WTC11 (cell line): Measurements from ENCODE around the gene TPRKB. TPM values are rescaled to one million over a fixed set of nuclear protein-coding genes. Genes with fewer than 3 reads are reported as not detected.

Experiments
- ATAC-seq: fragments of 200-7000 bp; cut with Tn5 transposase; 2 replicates; pipeline ENCODE4 v1.10.0; 2021; ENCODE audit warnings: mild to moderate bottlenecking, moderate library complexity
- Bru-seq: library from RNA; stranded (reverse); fragments of 400-500 nt; gene quantifications from one replicate; lab custom pipeline; 2021; lab: Mats Ljungman, UMichigan
- CTCF ChIA-PET: fragments of 300-600 bp; sonication (Branson Sonifier 250); formaldehyde crosslinking; loops from one replicate; lab custom pipeline; 2021; ENCODE audit warnings: antibody characterized with exemption; lab: Charles Lee
- POLR2A ChIA-PET: fragments of 350-600 bp; sonication (Branson Sonifier 250); formaldehyde crosslinking; loops from one replicate; lab custom pipeline; 2021; ENCODE audit warnings: antibody characterized with exemption; lab: Charles Lee
- DNase-seq: peaks from one replicate; pipeline ENCODE4 v3.0.0; 2021; ENCODE audit warnings: low spot score
- H3K27ac Mint-ChIP-seq: 2 replicates; pipeline ENCODE4 v1.8.0; 2021; ENCODE audit warnings: mixed read lengths
- H3K27me3 Mint-ChIP-seq: 2 replicates; pipeline ENCODE4 v1.8.0; 2021; ENCODE audit warnings: low read depth, mild to moderate bottlenecking, moderate library complexity, mixed read lengths
- H3K36me3 Mint-ChIP-seq: 2 replicates; pipeline ENCODE4 v1.8.0; 2021; ENCODE audit warnings: mixed read lengths
- H3K4me1 Mint-ChIP-seq: 2 replicates; pipeline ENCODE4 v1.8.0; 2022; ENCODE audit warnings: mixed read lengths
- H3K4me3 Mint-ChIP-seq: 2 replicates; pipeline ENCODE4 v1.8.0; 2021; ENCODE audit warnings: mild to moderate bottlenecking, moderate library complexity, mixed read lengths
- H3K9me3 Mint-ChIP-seq: 2 replicates; pipeline ENCODE4 v1.8.0; 2021; ENCODE audit warnings: mixed read lengths
- FOXK1 ChIP-seq: sonication (generic); formaldehyde crosslinking; IDR thresholded peaks from 2 replicates; pipeline ENCODE4 v1.8.0; 2022; ENCODE audit warnings: mild to moderate bottlenecking, moderate library complexity, missing genetic modification reagents
- FOXP1 ChIP-seq: sonication (generic); formaldehyde crosslinking; IDR thresholded peaks from 2 replicates; pipeline ENCODE4 v1.8.0; 2022; ENCODE audit warnings: missing genetic modification reagents, mild to moderate bottlenecking, moderate library complexity, borderline replicate concordance
- GABPB1 ChIP-seq: sonication (generic); formaldehyde crosslinking; IDR thresholded peaks from 2 replicates; pipeline ENCODE4 v1.8.1; 2023; ENCODE audit warnings: mild to moderate bottlenecking, missing genetic modification reagents
- JAZF1 ChIP-seq: fragments of 250-450 bp; sonication (Bioruptor Pico); IDR thresholded peaks from 2 replicates; pipeline ENCODE4 v1.9.0; 2021; ENCODE audit warnings: moderate library complexity, mild to moderate bottlenecking, inconsistent platforms
- KAT7 ChIP-seq: sonication (generic); formaldehyde crosslinking; IDR thresholded peaks from 2 replicates; pipeline ENCODE4 v1.8.1; 2023; ENCODE audit warnings: missing genetic modification reagents, mild to moderate bottlenecking, borderline replicate concordance
- OVOL2 ChIP-seq: fragments of 250-450 bp; sonication (Bioruptor Pico); IDR thresholded peaks from 2 replicates; pipeline ENCODE4 v1.9.0; 2021; ENCODE audit warnings: mild to moderate bottlenecking, borderline replicate concordance
- SMAD3 ChIP-seq: sonication (generic); formaldehyde crosslinking; IDR thresholded peaks from 2 replicates; pipeline ENCODE4 v1.8.0; 2022; ENCODE audit warnings: missing genetic modification reagents, mild to moderate bottlenecking, borderline replicate concordance
- SP1 ChIP-seq: sonication (generic); formaldehyde crosslinking; conservative IDR thresholded peaks from 2 replicates; pipeline ENCODE4 v1.8.1; 2022; ENCODE audit warnings: missing genetic modification reagents
- TEAD1 ChIP-seq: sonication (generic); formaldehyde crosslinking; IDR thresholded peaks from 2 replicates; pipeline ENCODE4 v1.8.0; 2022; ENCODE audit warnings: mild to moderate bottlenecking, missing genetic modification reagents
- TEAD4 ChIP-seq: sonication (generic); formaldehyde crosslinking; IDR thresholded peaks from 2 replicates; pipeline ENCODE4 v1.8.0; 2022; ENCODE audit warnings: mild to moderate bottlenecking, missing genetic modification reagents
- ZNF138 ChIP-seq: sonication (generic); formaldehyde crosslinking; conservative IDR thresholded peaks from 2 replicates; pipeline ENCODE4 v1.8.1; 2022; ENCODE audit warnings: mild to moderate bottlenecking, moderate library complexity, missing genetic modification reagents
- ZNF232 ChIP-seq: sonication (generic); formaldehyde crosslinking; IDR thresholded peaks from 2 replicates; pipeline ENCODE4 v1.8.0; 2022; ENCODE audit warnings: mild to moderate bottlenecking, missing genetic modification reagents
- ZNF263 ChIP-seq: sonication (generic); formaldehyde crosslinking; IDR thresholded peaks from 2 replicates; pipeline ENCODE4 v1.8.1; 2022; ENCODE audit warnings: low read depth, mild to moderate bottlenecking, moderate library complexity, missing genetic modification reagents
- ZNF317 ChIP-seq: sonication (generic); formaldehyde crosslinking; IDR thresholded peaks from 2 replicates; pipeline ENCODE4 v1.8.1; 2023; ENCODE audit warnings: low read depth, mild to moderate bottlenecking, moderate library complexity, missing genetic modification reagents, borderline replicate concordance
- ZNF396 ChIP-seq: fragments of 250-450 bp; sonication (Bioruptor Pico); IDR thresholded peaks from 2 replicates; pipeline ENCODE4 v1.8.0; 2021; ENCODE audit warnings: mild to moderate bottlenecking, moderate library complexity, borderline replicate concordance
- ZNF423 ChIP-seq: fragments of 250-450 bp; sonication (Bioruptor Pico); IDR thresholded peaks from 2 replicates; pipeline ENCODE4 v2.1.2; 2022; ENCODE audit warnings: mild to moderate bottlenecking, moderate library complexity
- ZNF671 ChIP-seq: fragments of 250-450 bp; sonication (Bioruptor Pico); IDR thresholded peaks from 2 replicates; pipeline ENCODE4 v1.8.0; 2021; ENCODE audit warnings: mild to moderate bottlenecking
- long read RNA-seq, 3 experiments: library from RNA in 1 of 3; library from capped mRNA in 1 of 3; library from polyadenylated mRNA in 1 of 3; unstranded in 2 of 3; stranded (forward) in 1 of 3; transcript quantifications; one replicate each; pipeline ENCODE4 v2.0.0, GENCODE V29; 2021
- total RNA-seq: library from RNA; stranded (reverse); gene quantifications from 3 replicates; pipeline ENCODE4 v1.2.3, GENCODE V29; 2021
- TF ChIP-seq, protein P1 (sequence below): fragments of 250-450 bp; sonication (Bioruptor Pico); IDR thresholded peaks from 2 replicates; pipeline ENCODE4 v2.1.2; 2022; ENCODE audit warnings: mild to moderate bottlenecking, moderate library complexity
- TF ChIP-seq, protein P2 (sequence below): fragments of 250-450 bp; sonication (Bioruptor Pico); IDR thresholded peaks from 2 replicates; pipeline ENCODE4 v1.8.0; 2021; ENCODE audit warnings: mild to moderate bottlenecking
- TF ChIP-seq, protein P3 (sequence below): fragments of 250-450 bp; sonication (Bioruptor Pico); IDR thresholded peaks from 2 replicates; pipeline ENCODE4 v1.9.0; 2021; ENCODE audit warnings: mild to moderate bottlenecking
- TF ChIP-seq, protein P4 (sequence below): sonication (generic); formaldehyde crosslinking; IDR thresholded peaks from 2 replicates; pipeline ENCODE4 v1.8.0; 2022; ENCODE audit warnings: missing genetic modification reagents
- TF ChIP-seq, protein P5 (sequence below): sonication (generic); formaldehyde crosslinking; IDR thresholded peaks from 2 replicates; pipeline ENCODE4 v1.8.1; 2022; ENCODE audit warnings: low read depth, missing genetic modification reagents, borderline replicate concordance

TPRKB gene
- total RNA-seq: 27.3 to 30.6 TPM (median 29.8 TPM) in 3 replicates
- percentile 85 among the genes with signal in this experiment for Bru-seq, nascent RNA
- long read RNA-seq, experiment 1, transcript TPRKB-201 (5 exons, 748 nt): major isoform, 21 of 82 reads
- long read RNA-seq, experiment 1, partial matches to known transcripts: 23 of 82 reads
- long read RNA-seq, experiment 1, other reads (novel, unspliced or antisense): 33 of 82 reads
- long read RNA-seq, experiment 2, transcript TPRKB-201 (5 exons, 748 nt): major isoform, 9 of 73 reads
- long read RNA-seq, experiment 2, partial matches to known transcripts: 46 of 73 reads
- long read RNA-seq, experiment 2, other reads (novel, unspliced or antisense): 15 of 73 reads
- long read RNA-seq, experiment 3, partial matches to known transcripts: 7 of 21 reads
- long read RNA-seq, experiment 3, other reads (novel, unspliced or antisense): 5 of 21 reads

DNA sequence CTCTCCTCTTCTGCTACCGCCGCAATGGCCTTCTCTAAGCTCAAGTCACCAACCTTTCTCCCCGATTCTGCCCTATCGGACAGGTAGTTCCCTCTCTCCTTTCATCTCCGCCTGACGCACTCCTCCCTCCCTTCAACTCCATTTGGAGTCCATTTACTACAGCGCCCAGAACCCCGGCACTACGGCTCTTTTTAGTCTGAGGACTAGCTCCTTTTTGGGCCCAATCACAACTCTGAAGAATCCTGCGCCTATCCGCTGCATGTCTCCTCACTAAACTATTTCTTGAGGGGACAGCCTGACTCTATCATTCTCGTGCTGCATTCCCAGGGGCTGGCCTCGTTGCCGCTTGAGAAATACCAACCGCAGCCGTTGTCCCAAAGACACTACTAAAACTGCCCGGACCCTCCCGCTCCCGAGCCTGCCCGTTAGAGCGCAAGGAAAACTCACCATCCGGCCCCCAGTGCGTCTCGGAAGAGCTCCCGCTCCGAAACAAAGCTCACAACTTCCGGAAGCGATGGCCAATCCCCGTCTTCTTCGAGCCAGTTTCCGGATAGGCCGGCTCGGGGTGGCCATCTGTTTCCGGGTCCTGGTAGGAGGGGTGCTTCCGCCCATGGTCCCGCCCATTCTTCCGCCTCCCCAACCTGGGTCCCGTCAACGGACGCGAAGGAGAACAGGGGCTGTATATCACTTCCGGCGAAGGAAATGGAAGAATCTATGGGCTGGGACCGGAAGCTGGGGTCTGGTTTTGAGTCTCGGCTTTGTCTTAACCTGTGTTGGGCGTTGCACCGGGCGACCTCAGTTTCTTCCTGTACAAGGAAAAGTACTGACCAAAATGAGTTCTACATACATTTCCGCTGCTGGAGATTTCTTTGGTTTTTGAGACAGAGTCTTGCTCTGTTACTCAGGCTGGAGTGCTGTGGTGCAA, at the start of gene TPRKB:
TPRKB (minus strand) TSS at position 491 of the 925 bp plus-strand sequence. CDS start 2,776 bp downstream, outside the sequence.
- H3K9me3 Mint-ChIP-seq: peaks cover 13% of the 10 kb centered on the region
- CTCF ChIA-PET: interaction anchor here (1.0 to 1.6 kb wide), 6 partner anchors 10 to 383 kb away, joined by 3 to 11 read pairs (median 5); partner anchors contain the start of gene STAMBP
- peak; percentile 98 for ATAC-seq
- TF ChIP-seq, protein P1, sequence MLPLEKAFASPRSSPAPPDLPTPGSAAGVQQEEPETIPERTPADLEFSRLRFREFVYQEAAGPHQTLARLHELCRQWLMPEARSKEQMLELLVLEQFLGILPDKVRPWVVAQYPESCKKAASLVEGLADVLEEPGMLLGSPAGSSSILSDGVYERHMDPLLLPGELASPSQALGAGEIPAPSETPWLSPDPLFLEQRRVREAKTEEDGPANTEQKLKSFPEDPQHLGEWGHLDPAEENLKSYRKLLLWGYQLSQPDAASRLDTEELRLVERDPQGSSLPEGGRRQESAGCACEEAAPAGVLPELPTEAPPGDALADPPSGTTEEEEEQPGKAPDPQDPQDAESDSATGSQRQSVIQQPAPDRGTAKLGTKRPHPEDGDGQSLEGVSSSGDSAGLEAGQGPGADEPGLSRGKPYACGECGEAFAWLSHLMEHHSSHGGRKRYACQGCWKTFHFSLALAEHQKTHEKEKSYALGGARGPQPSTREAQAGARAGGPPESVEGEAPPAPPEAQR (CRISPR knock-in tag): peak; percentile 89
- TF ChIP-seq, protein P2, sequence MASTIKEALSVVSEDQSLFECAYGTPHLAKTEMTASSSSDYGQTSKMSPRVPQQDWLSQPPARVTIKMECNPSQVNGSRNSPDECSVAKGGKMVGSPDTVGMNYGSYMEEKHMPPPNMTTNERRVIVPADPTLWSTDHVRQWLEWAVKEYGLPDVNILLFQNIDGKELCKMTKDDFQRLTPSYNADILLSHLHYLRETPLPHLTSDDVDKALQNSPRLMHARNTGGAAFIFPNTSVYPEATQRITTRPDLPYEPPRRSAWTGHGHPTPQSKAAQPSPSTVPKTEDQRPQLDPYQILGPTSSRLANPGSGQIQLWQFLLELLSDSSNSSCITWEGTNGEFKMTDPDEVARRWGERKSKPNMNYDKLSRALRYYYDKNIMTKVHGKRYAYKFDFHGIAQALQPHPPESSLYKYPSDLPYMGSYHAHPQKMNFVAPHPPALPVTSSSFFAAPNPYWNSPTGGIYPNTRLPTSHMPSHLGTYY (CRISPR knock-in tag): peak; percentile 5; the same call in 1 of the 2 replicates
- TF ChIP-seq ZNF317 (CRISPR knock-in tag): no peak
- TF ChIP-seq, protein P3, sequence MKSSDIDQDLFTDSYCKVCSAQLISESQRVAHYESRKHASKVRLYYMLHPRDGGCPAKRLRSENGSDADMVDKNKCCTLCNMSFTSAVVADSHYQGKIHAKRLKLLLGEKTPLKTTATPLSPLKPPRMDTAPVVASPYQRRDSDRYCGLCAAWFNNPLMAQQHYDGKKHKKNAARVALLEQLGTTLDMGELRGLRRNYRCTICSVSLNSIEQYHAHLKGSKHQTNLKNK (CRISPR knock-in tag): no peak
- TF ChIP-seq KAT7 (CRISPR knock-in tag): no peak
- no peak for TF ChIP-seq OVOL2
- TF ChIP-seq ZNF263 (CRISPR knock-in tag): no peak
- TF ChIP-seq FOXK1 (CRISPR knock-in tag): peak; percentile 85
- TF ChIP-seq SMAD3 (CRISPR knock-in tag): no peak
- no peak for TF ChIP-seq TEAD1 (CRISPR knock-in tag)
- peak; percentile 59; the same call in 1 of the 2 replicates for TF ChIP-seq ZNF423 (CRISPR knock-in tag)
- peak; percentile 87; the same call in 1 of the 2 replicates for TF ChIP-seq ZNF396
- TF ChIP-seq, protein P4, sequence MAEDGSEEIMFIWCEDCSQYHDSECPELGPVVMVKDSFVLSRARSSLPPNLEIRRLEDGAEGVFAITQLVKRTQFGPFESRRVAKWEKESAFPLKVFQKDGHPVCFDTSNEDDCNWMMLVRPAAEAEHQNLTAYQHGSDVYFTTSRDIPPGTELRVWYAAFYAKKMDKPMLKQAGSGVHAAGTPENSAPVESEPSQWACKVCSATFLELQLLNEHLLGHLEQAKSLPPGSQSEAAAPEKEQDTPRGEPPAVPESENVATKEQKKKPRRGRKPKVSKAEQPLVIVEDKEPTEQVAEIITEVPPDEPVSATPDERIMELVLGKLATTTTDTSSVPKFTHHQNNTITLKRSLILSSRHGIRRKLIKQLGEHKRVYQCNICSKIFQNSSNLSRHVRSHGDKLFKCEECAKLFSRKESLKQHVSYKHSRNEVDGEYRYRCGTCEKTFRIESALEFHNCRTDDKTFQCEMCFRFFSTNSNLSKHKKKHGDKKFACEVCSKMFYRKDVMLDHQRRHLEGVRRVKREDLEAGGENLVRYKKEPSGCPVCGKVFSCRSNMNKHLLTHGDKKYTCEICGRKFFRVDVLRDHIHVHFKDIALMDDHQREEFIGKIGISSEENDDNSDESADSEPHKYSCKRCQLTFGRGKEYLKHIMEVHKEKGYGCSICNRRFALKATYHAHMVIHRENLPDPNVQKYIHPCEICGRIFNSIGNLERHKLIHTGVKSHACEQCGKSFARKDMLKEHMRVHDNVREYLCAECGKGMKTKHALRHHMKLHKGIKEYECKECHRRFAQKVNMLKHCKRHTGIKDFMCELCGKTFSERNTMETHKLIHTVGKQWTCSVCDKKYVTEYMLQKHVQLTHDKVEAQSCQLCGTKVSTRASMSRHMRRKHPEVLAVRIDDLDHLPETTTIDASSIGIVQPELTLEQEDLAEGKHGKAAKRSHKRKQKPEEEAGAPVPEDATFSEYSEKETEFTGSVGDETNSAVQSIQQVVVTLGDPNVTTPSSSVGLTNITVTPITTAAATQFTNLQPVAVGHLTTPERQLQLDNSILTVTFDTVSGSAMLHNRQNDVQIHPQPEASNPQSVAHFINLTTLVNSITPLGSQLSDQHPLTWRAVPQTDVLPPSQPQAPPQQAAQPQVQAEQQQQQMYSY (CRISPR knock-in tag): no peak
- TF ChIP-seq ZNF671 (CRISPR knock-in tag): no peak
- TF ChIP-seq, protein P5, sequence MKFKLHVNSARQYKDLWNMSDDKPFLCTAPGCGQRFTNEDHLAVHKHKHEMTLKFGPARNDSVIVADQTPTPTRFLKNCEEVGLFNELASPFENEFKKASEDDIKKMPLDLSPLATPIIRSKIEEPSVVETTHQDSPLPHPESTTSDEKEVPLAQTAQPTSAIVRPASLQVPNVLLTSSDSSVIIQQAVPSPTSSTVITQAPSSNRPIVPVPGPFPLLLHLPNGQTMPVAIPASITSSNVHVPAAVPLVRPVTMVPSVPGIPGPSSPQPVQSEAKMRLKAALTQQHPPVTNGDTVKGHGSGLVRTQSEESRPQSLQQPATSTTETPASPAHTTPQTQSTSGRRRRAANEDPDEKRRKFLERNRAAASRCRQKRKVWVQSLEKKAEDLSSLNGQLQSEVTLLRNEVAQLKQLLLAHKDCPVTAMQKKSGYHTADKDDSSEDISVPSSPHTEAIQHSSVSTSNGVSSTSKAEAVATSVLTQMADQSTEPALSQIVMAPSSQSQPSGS (CRISPR knock-in tag): no peak
- peak; percentile 90 for TF ChIP-seq GABPB1 (CRISPR knock-in tag)
- no peak for TF ChIP-seq FOXP1
- TF ChIP-seq TEAD4: no peak
- TF ChIP-seq JAZF1 (CRISPR knock-in tag): no peak
- TF ChIP-seq SP1 (CRISPR knock-in tag): peak; percentile 95
- TF ChIP-seq ZNF232 (CRISPR knock-in tag): no peak
- TF ChIP-seq ZNF138 (CRISPR knock-in tag): no peak

More for the DNA sequence above, at the start of gene TPRKB:
- peak within 1 kb of the TSS; percentile 81 for H3K27ac Mint-ChIP-seq
- H3K27me3 Mint-ChIP-seq: peaks cover 49% of the 10 kb centered on the region
- peak; percentile 90 for DNase-seq
- H3K36me3 Mint-ChIP-seq: peaks cover 20% of the 10 kb centered on the region
- peak within 1 kb of the TSS; percentile 99 for H3K4me3 Mint-ChIP-seq
- POLR2A ChIA-PET: interaction anchor here (1.0 kb wide), 1 partner anchor 34 kb away, joined by 3 read pairs; no protein-coding TSS in a partner anchor
- H3K4me1 Mint-ChIP-seq: peaks cover 6% of the 10 kb centered on the region
